KOPT-K1 (cell line): ENCODE results near the gene SHC4.
"Not testable (repeated sequence)": the region's sequence is repeated elsewhere in the genome, so short reads cannot be mapped to it uniquely, and the experiment has no call there.

Experiments
- H3K27ac ChIP-seq: fragments of 200-600 bp; sonication (generic); 2 replicates; pipeline ENCODE4 v1.5.1; 2016; ENCODE audit warnings: antibody characterized with exemption, mild to moderate bottlenecking, low read depth, low read length; ENCODE audit not compliant: poor library complexity, severe bottlenecking
- H3K36me3 ChIP-seq: fragments of 200-600 bp; sonication (generic); 2 replicates; pipeline ENCODE4 v1.5.1; 2017; ENCODE audit warnings: antibody characterized with exemption, mild to moderate bottlenecking, low read length, moderate library complexity; ENCODE audit not compliant: insufficient read depth
- H3K9me3 ChIP-seq: fragments of 200-600 bp; sonication (generic); 2 replicates; pipeline ENCODE4 v1.5.1; 2017; ENCODE audit warnings: antibody characterized with exemption, low read length, mild to moderate bottlenecking; ENCODE audit not compliant: insufficient read depth, poor library complexity, severe bottlenecking

SHC4 gene

GRCh38 chr15:48916721-48917120 lies 47.0 kb downstream of the SHC4 start:
- no peaks in the 10 kb centered on the region for H3K9me3 ChIP-seq
- H3K27ac ChIP-seq: no peak overlapping the region
- H3K36me3 ChIP-seq: no peaks in the 10 kb centered on the region

GRCh38 chr15:48915861-48916260 lies 47.9 kb downstream of the SHC4 start:
- Histone ChIP-seq H3K27ac (no peak overlapping the region), H3K9me3 (no peaks in the 10 kb centered on the region), H3K36me3 (no peaks in the 10 kb centered on the region)

- Histone ChIP-seq H3K27ac (no peak overlapping the region), H3K36me3 (no peaks in the 10 kb centered on the region), H3K9me3 (no peaks in the 10 kb centered on the region)
These were observed 49.0 kb downstream of the SHC4 start for GRCh38 chr15:48914717-48915116.

- no peak overlapping the region for H3K27ac ChIP-seq
- no peaks in the 10 kb centered on the region for H3K9me3 ChIP-seq
- no peaks in the 10 kb centered on the region for H3K36me3 ChIP-seq
These were observed 50.6 kb downstream of the SHC4 start for GRCh38 chr15:48913141-48913540.

GRCh38 chr15:48910554-48910953 lies 53.2 kb downstream of the SHC4 start:
- H3K9me3 ChIP-seq, H3K36me3 ChIP-seq, H3K27ac ChIP-seq: not testable (repeated sequence)

- H3K36me3 ChIP-seq, H3K27ac ChIP-seq, H3K9me3 ChIP-seq: not testable (repeated sequence)
These were observed 54.4 kb downstream of the SHC4 start for GRCh38 chr15:48909313-48909712.

GRCh38 chr15:48905847-48906246 lies 57.9 kb downstream of the SHC4 start:
- H3K27ac ChIP-seq: no peak overlapping the region
- no peaks in the 10 kb centered on the region for H3K36me3 ChIP-seq
- no peaks in the 10 kb centered on the region for H3K9me3 ChIP-seq

- H3K9me3 ChIP-seq: no peaks in the 10 kb centered on the region
- H3K27ac ChIP-seq: no peak overlapping the region
- H3K36me3 ChIP-seq: no peaks in the 10 kb centered on the region
These were observed 58.5 kb downstream of the SHC4 start for GRCh38 chr15:48905216-48905615.

GRCh38 chr15:48904758-48905157 lies 59.0 kb downstream of the SHC4 start:
- no peaks in the 10 kb centered on the region for H3K9me3 ChIP-seq
- H3K36me3 ChIP-seq: no peaks in the 10 kb centered on the region
- no peak overlapping the region for H3K27ac ChIP-seq

GRCh38 chr15:48899793-48900192 lies 63.9 kb downstream of the SHC4 start:
- Histone ChIP-seq H3K9me3 (no peaks in the 10 kb centered on the region), H3K36me3 (no peaks in the 10 kb centered on the region), H3K27ac (no peak overlapping the region)

- H3K36me3 ChIP-seq: no peaks in the 10 kb centered on the region
- H3K9me3 ChIP-seq: no peaks in the 10 kb centered on the region
- H3K27ac ChIP-seq: no peak overlapping the region
These were observed 65.3 kb downstream of the SHC4 start for GRCh38 chr15:48898446-48898845.

GRCh38 chr15:48898032-48898431 lies 65.7 kb downstream of the SHC4 start:
- Histone ChIP-seq H3K36me3 (no peaks in the 10 kb centered on the region), H3K9me3 (no peaks in the 10 kb centered on the region), H3K27ac (no peak overlapping the region)

- no peaks in the 10 kb centered on the region for H3K36me3 ChIP-seq
- H3K9me3 ChIP-seq: no peaks in the 10 kb centered on the region
- H3K27ac ChIP-seq: no peak overlapping the region
These were observed 66.6 kb downstream of the SHC4 start for GRCh38 chr15:48896869-48897814.

- Histone ChIP-seq H3K36me3 (no peaks in the 10 kb centered on the region), H3K9me3 (no peaks in the 10 kb centered on the region)
These were observed 70.4 kb downstream of the SHC4 start for GRCh38 chr15:48893311-48893710.

GRCh38 chr15:48891232-48891765 lies 72.4 kb downstream of the SHC4 start:
- H3K9me3 ChIP-seq: no peaks in the 10 kb centered on the region
- H3K36me3 ChIP-seq: no peaks in the 10 kb centered on the region
- H3K27ac ChIP-seq: no peak overlapping the region

More at GRCh38 chr15:48893311-48893710, 70.4 kb downstream of the SHC4 start:
- H3K27ac ChIP-seq: no peak overlapping the region
